ENCODE measurements around the gene IGSF8.

Gene IGSF8

DNA sequence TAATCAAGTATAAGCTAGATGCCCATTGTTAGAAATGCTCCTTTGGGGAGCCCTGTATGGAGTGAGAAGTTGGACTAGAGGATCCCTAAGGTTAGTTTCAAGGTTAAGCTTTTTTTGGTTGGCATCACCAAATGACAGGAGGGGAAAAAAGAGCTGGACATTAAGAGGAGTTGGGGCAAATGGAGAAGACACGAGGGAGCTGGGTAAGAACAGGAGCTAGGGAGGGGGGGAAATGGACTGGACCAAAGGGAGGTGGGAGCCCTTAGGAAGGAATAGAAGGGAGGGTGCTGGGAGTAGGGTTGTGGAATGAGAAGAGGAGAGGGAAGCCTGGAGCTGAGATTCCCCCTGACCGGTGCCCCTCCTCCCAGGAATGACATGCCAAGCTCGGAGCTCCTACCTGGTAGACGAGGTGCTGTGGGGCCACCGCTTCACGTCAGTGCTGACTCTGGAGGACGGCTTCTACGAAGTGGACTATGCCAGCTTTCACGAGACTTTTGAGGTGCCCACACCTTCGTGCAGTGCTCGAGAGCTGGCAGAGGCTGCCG lies 11.2 kb downstream of the IGSF8 start:
- H3K4me3 ChIP-seq (replicated peaks; ENCODE audit: low read depth, low read length): no peak overlapping the region
- TF ChIP-seq, protein P1, sequence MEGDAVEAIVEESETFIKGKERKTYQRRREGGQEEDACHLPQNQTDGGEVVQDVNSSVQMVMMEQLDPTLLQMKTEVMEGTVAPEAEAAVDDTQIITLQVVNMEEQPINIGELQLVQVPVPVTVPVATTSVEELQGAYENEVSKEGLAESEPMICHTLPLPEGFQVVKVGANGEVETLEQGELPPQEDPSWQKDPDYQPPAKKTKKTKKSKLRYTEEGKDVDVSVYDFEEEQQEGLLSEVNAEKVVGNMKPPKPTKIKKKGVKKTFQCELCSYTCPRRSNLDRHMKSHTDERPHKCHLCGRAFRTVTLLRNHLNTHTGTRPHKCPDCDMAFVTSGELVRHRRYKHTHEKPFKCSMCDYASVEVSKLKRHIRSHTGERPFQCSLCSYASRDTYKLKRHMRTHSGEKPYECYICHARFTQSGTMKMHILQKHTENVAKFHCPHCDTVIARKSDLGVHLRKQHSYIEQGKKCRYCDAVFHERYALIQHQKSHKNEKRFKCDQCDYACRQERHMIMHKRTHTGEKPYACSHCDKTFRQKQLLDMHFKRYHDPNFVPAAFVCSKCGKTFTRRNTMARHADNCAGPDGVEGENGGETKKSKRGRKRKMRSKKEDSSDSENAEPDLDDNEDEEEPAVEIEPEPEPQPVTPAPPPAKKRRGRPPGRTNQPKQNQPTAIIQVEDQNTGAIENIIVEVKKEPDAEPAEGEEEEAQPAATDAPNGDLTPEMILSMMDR (IDR thresholded peaks at IDR 0.05; ENCODE audit: low read depth, low read length, missing control alignments): no peak

DNA sequence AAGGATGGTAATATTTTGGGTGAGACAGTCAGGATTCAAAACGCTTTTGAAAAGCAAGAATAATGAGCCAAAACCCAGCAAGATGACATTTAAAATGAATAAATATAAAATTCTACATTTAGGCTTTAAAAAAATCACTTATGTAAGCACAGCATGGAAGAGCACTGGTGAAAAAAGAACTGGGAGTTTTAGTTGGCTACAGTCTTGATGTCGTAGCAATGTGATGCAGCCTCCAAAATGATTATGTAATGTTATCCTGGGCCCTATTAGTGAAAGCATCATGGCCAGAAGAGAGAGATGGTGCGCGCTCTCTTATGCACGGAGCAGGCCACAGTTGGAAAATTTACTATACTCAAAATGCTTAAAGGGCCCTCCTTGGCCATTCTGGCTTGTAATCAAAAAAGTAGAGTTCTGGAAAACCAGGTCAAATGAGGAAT lies 11.9 kb downstream of the IGSF8 start:
- no peak for DNase-seq (ENCODE audit: extremely low read depth, low read depth)
- TF ChIP-seq, protein P1 (IDR thresholded peaks at IDR 0.05; ENCODE audit: low read depth, low read length, missing control alignments): no peak
- no peak overlapping the region for H3K4me3 ChIP-seq (replicated peaks; ENCODE audit: low read depth, low read length)

More for the DNA sequence above, 11.2 kb downstream of the IGSF8 start:
- no peak for DNase-seq (ENCODE audit: extremely low read depth, low read depth)

DNA sequence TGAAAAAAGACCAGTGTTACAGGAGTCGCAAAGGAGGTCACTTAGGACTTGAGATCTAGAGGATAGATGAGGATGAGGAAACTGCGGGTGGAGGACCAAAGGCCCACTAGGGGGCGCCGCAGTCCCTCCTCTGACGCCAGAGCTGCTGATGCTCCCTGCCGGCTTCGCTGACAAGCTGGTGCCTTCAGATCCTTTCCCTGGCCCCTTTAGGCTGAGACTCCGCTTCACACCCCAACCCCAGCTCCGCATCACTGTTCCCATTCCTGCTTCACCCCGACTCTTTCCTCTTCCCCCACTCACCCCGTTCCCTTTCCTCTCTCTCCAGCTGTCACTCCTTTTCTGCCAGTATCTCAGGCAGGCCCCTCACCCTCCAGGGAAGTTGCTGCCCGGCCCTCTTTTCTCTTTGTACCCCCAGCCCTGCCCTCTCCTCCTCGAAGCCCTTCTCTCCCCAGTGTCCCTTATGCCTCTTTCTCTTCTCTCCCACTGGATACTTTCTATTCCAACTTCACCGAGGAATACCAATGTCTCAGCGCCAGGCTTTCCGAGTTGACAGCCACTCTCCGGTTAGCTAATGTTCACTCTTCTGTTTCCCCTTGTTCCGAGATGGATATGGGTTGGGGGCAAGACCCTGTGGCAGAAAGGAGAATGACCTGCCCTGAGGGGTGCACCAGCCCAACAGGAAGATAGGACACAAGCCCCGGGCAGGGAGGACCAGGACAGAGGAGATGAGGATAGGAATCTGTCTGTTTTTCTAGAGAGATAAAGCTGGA lies 12.5 kb downstream of the IGSF8 start:
- TF ChIP-seq, protein P1 (IDR thresholded peaks at IDR 0.05; ENCODE audit: low read depth, low read length, missing control alignments): peak; percentile 94
- no peak for DNase-seq (ENCODE audit: extremely low read depth, low read depth)

DNA sequence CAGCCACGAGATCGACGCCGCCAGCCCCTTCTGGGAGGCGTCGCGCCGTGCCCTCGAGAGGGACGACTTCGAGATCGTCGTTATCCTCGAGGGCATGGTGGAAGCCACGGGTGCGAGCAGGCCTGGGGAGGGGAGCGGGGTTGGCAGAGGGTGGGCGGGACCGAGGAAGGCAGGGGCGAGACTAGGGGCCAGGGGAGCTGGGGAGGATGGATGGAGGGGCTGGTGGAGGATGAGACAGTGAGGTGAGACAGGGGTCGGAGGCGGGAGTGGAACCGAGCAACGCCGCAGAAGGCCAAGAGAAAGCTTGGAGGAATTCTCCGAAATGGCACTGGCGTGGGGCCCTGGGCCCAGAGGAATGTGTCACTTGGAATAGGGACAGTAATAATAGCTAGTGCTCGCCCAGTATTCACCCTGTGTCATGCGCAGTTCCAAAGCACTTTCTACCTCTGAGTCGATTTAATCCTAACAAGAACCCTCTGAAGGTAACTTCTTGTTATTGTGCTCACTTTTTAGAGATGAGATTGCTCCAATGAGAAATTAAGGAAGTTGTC lies 13.6 kb downstream of the IGSF8 start:
- TF ChIP-seq, protein P1 (IDR thresholded peaks at IDR 0.05; ENCODE audit: low read depth, low read length, missing control alignments): no peak
- no peak for DNase-seq (ENCODE audit: extremely low read depth, low read depth)
- no peak overlapping the region for H3K4me3 ChIP-seq (replicated peaks; ENCODE audit: low read depth, low read length)

More for the DNA sequence above, 12.5 kb downstream of the IGSF8 start:
- H3K4me3 ChIP-seq (replicated peaks; ENCODE audit: low read depth, low read length): no peak overlapping the region

DNA sequence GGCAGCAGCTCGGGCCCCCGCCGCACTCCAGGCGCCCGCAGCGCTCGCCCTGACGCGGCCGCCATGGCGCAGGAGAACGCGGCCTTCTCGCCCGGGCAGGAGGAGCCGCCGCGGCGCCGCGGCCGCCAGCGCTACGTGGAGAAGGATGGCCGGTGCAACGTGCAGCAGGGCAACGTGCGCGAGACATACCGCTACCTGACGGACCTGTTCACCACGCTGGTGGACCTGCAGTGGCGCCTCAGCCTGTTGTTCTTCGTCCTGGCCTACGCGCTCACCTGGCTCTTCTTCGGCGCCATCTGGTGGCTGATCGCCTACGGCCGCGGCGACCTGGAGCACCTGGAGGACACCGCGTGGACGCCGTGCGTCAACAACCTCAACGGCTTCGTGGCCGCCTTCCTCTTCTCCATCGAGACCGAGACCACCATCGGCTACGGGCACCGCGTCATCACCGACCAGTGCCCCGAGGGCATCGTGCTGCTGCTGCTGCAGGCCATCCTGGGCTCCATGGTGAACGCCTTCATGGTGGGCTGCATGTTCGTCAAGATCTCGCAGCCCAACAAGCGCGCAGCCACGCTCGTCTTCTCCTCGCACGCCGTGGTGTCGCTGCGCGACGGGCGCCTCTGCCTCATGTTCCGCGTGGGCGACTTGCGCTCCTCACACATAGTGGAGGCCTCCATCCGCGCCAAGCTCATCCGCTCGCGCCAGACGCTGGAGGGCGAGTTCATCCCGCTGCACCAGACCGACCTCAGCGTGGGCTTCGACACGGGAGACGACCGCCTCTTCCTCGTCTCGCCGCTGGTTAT lies 14.2 kb downstream of the IGSF8 start:
- no peak overlapping the region for H3K4me3 ChIP-seq (replicated peaks; ENCODE audit: low read depth, low read length)
- TF ChIP-seq, protein P1 (IDR thresholded peaks at IDR 0.05; ENCODE audit: low read depth, low read length, missing control alignments): peak; percentile 42
- DNase-seq (ENCODE audit: extremely low read depth, low read depth): no peak

DNA sequence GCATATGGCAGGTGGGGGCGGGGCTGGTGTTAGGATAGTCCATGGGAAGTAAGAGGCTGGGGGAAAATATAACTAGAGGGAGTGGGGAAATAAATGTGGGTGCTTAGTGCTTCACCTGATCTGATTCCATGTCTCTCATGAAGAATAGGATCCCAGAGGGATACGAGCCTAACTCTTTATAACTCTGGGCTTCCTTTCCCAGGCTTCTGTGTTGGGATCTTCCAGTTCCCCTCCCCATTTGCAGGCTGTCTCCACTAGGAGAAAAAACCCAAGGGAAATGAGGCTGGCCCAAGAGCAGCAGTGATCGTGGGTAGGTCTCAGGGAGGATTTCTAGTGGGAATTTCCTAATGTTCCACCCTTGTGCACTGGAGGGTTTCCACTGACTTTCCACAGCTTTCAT lies 15.5 kb downstream of the IGSF8 start:
- no peak for DNase-seq (ENCODE audit: extremely low read depth, low read depth)
- TF ChIP-seq, protein P1 (IDR thresholded peaks at IDR 0.05; ENCODE audit: low read depth, low read length, missing control alignments): no peak

More for the DNA sequence above, 15.5 kb downstream of the IGSF8 start:
- H3K4me3 ChIP-seq (replicated peaks; ENCODE audit: low read depth, low read length): no peak overlapping the region

Measured in HFF-Myc (cell line).